GM12874 (cell line): Measurements from ENCODE around the gene BBS9.

ENCODE experiments used
- CTCF ChIP-seq: IDR thresholded peaks from 2 replicates; pipeline ENCODE4 v1.5.1; 2011; ENCODE audit warnings: low read depth, mild to moderate bottlenecking, control low read depth, low read length, moderate library complexity; ENCODE audit not compliant: insufficient read depth

BBS9 gene

GRCh38 chr7:33410266-33410665 is 280.9 kb downstream of the BBS9 start:
- TF ChIP-seq CTCF = no peak

DNA sequence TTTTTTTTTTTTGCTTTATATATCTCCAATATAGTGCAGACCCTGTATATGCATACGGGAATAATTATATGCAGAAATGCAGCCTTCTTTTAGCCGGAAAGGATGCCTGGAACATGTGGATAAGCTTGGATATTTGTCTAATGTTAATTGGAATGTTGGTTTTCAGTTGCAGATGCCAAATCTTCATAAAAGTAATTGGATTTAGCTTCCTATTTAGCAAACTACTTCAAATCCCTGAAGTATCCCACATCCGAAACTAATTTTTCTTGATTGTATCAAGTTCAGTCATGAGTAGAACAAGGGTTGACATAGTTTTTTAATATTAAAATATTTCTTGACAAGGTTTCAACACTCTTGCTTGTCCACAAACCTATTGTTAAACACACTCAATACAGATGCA is 281.7 kb downstream of the BBS9 start:
- TF ChIP-seq CTCF = no peak

- no peak for TF ChIP-seq CTCF
These were observed 283.0 kb downstream of the BBS9 start for GRCh38 chr7:33412331-33412730.

- no peak for TF ChIP-seq CTCF
These were observed 288.9 kb downstream of the BBS9 start for GRCh38 chr7:33418251-33418701.

GRCh38 chr7:33420311-33420940 is 291.1 kb downstream of the BBS9 start:
- no peak for TF ChIP-seq CTCF

DNA sequence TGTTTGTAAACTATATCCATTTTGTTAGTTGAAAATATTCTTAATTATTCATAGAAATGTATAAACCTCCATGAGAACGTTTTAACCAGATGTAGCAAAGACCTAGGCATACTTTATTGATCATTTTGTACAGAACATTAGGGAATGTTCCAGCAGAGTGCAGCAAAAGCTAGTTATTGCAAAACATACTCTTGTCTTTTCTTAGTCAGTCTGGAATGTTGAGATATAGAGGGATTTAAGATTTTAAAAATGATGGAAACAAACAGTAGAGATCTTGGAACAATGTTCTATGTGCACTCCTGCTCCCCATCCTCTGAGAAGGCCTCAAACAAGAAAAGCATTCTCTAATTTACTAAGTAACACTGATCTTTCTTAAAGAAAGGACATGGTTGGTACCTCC is 292.1 kb downstream of the BBS9 start:
- no peak for TF ChIP-seq CTCF

- TF ChIP-seq CTCF = no peak
These were observed 292.8 kb downstream of the BBS9 start for GRCh38 chr7:33422141-33422540.
